Upper lobe of right lung (tissue), 1 donor: Measurements from ENCODE around the gene PLCB1. TPM values are rescaled to one million over a fixed set of nuclear protein-coding genes. Genes with fewer than 3 reads are reported as not detected.

ENCODE experiments used
- ATAC-seq: fragments of 200-7000 bp; cut with Tn5 transposase; one replicate; pipeline ENCODE4 v1.9.1; 2020; ENCODE audit warnings: mild to moderate bottlenecking, moderate library complexity
- DNase-seq: peaks from one replicate; pipeline ENCODE4 v3.0.0-alpha.2; 2020
- H3K27ac ChIP-seq: fragments of 200-600 bp; one replicate; pipeline ENCODE4 v1.8.0; 2022
- H3K27me3 ChIP-seq: fragments of 200-600 bp; one replicate; pipeline ENCODE4 v1.8.0; 2022; ENCODE audit warnings: mild to moderate bottlenecking
- H3K36me3 ChIP-seq: fragments of 200-600 bp; one replicate; pipeline ENCODE4 v1.8.0; 2022
- H3K4me1 ChIP-seq: fragments of 200-600 bp; one replicate; pipeline ENCODE4 v1.8.0; 2022
- H3K4me3 ChIP-seq: fragments of 200-600 bp; one replicate; pipeline ENCODE4 v1.8.0; 2022; ENCODE audit warnings: mild to moderate bottlenecking
- H3K9me3 ChIP-seq: fragments of 200-600 bp; one replicate; pipeline ENCODE4 v1.8.0; 2022
- CTCF ChIP-seq: fragments of 200-600 bp; IDR thresholded peaks from one replicate; pipeline ENCODE4 v1.8.0; 2022; ENCODE audit warnings: antibody characterized with exemption
- intact Hi-C: fragments of 100-400 bp; cut with DNase I; formaldehyde crosslinking; loops from one replicate; pipeline ENCODE4 v1.11.0; 2022
- total RNA-seq: library from RNA; stranded (reverse); fragmentation: NEBNext Ultra II Directional; extraction: Animal tissue kit (Norgen Biotek cat#: 25700); gene quantifications from one replicate; pipeline ENCODE4 v1.2.1, GENCODE V29; 2021
- donor health status: DM: no; HTN: yes; CAD: no; lungs with severe emphysema.

The PLCB1 gene
- total RNA-seq, 1 donor from 2014 or later, result 12.4 TPM

- H3K4me3 ChIP-seq, result no peak overlapping the region
- H3K36me3 ChIP-seq, result no peaks in the 10 kb centered on the region
- no peak overlapping the region for H3K27ac ChIP-seq
- H3K4me1 ChIP-seq, result no peaks in the 10 kb centered on the region
- H3K27me3 ChIP-seq, result no peaks in the 10 kb centered on the region
- no peak for TF ChIP-seq CTCF
- peaks cover 15% of the 10 kb centered on the region for H3K9me3 ChIP-seq
- intact Hi-C loops, result no loop called here
- no peak for DNase-seq
- no peak for ATAC-seq
Measured at GRCh38 chr20:8891039-8891438, 759.0 kb downstream of the PLCB1 start.

GRCh38 chr20:8895472-8895871, 763.4 kb downstream of the PLCB1 start:
- no peak for TF ChIP-seq CTCF
- no peak for ATAC-seq

GRCh38 chr20:8898823-8899222, 766.8 kb downstream of the PLCB1 start:
- Histone ChIP-seq H3K27ac (no peak overlapping the region), H3K36me3 (no peaks in the 10 kb centered on the region), H3K4me1 (no peaks in the 10 kb centered on the region), H3K27me3 (no peaks in the 10 kb centered on the region), H3K9me3 (peaks cover 15% of the 10 kb centered on the region), H3K4me3 (no peak overlapping the region)
- intact Hi-C loops, result no loop called here
- no peak for ATAC-seq
- no peak for TF ChIP-seq CTCF
- DNase-seq, result no peak

More at GRCh38 chr20:8895472-8895871, 763.4 kb downstream of the PLCB1 start:
- H3K27ac ChIP-seq, result no peak overlapping the region
- H3K4me1 ChIP-seq, result no peaks in the 10 kb centered on the region
- DNase-seq, result no peak
- no peaks in the 10 kb centered on the region for H3K36me3 ChIP-seq
- H3K27me3 ChIP-seq, result no peaks in the 10 kb centered on the region
- no peak overlapping the region for H3K4me3 ChIP-seq
- intact Hi-C loops, result no loop called here
- peaks cover 15% of the 10 kb centered on the region for H3K9me3 ChIP-seq

GRCh38 chr20:8901237-8902025, 769.4 kb downstream of the PLCB1 start:
- Histone ChIP-seq H3K9me3 (no peaks in the 10 kb centered on the region), H3K27ac (no peak overlapping the region), H3K27me3 (no peaks in the 10 kb centered on the region), H3K36me3 (no peaks in the 10 kb centered on the region), H3K4me3 (no peak overlapping the region), H3K4me1 (no peaks in the 10 kb centered on the region)
- intact Hi-C loops, result no loop called here
- ATAC-seq, result no peak
- DNase-seq, result no peak
- TF ChIP-seq CTCF, result no peak

GRCh38 chr20:8903655-8904605, 771.9 kb downstream of the PLCB1 start:
- no peak for TF ChIP-seq CTCF
- H3K4me1 ChIP-seq, result no peaks in the 10 kb centered on the region
- no peaks in the 10 kb centered on the region for H3K27me3 ChIP-seq
- H3K9me3 ChIP-seq, result no peaks in the 10 kb centered on the region
- no peak for ATAC-seq
- DNase-seq, result no peak
- no peak overlapping the region for H3K4me3 ChIP-seq
- intact Hi-C loops, result no loop called here
- H3K27ac ChIP-seq, result no peak overlapping the region
- no peaks in the 10 kb centered on the region for H3K36me3 ChIP-seq
